ENCODE results near the gene PDE4B. TPM values are rescaled to one million over a fixed set of nuclear protein-coding genes. Genes with fewer than 3 reads are reported as not detected.

PDE4B gene
- total and polyA plus RNA-seq, 2 of the 13 experiments (the other 11 are each of a cell fraction or from before 2014, with no cell fraction given): not detected

DNA sequence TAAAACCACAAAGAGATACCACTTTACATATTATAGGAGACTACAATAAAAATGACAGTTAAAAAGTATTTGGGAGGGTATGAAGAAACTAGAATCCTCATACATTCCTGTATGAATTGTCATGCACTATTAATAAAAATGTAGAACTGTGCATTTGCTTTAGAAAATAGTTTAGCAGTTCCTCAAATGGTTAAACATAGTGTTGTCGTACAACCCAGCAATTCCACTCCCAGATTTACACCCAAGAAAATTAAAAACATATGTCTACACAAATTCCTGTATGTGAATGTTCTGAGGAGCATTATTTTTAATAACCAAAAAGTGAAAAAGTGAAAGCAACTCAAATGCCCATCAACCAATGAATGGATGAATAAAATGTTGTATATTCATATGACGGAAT, 23.1 kb upstream of the PDE4B start:
- ATAC-seq: no peak
- WGBS (ENCODE audit: low lambda C conversion rate): 3% methylated on average over 2 of the region's 2 CpGs
- POLR2A ChIA-PET: no interaction called here

More for the DNA sequence above, 23.1 kb upstream of the PDE4B start:
- intact Hi-C loops (cut with micrococcal nuclease; ENCODE audit: unreplicated experiment) (no loop called here), in situ Hi-C loops (cut with HindIII; ENCODE audit: extremely low pct_ligation_motif_present, low pct_unique_long_range_greater_than_20kb) (no loop called here)
- no peak overlapping the region for H2AFZ ChIP-seq (ENCODE audit: low read length)
- no peaks in the 10 kb centered on the region for H3K9me3 ChIP-seq (ENCODE audit: low read length)
- H3K36me3 ChIP-seq (replicated peaks in 1 of 2; ENCODE audit: control insufficient read depth in 1 of 2, insufficient read depth in 2 of 2, low read length in 2 of 2): no peaks in the 10 kb centered on the region
- BruUV-seq (replicated peaks): no TSS peak
- DNase-seq (ENCODE audit: low spot score) (no peak), FAIRE-seq (no peak)
- no peaks in the 10 kb centered on the region for H4K20me1 ChIP-seq (ENCODE audit: insufficient read depth, low read length)
- H3K4me1 ChIP-seq (ENCODE audit: insufficient read depth, low read length): no peaks in the 10 kb centered on the region
- TF ChIP-seq, protein P1, sequence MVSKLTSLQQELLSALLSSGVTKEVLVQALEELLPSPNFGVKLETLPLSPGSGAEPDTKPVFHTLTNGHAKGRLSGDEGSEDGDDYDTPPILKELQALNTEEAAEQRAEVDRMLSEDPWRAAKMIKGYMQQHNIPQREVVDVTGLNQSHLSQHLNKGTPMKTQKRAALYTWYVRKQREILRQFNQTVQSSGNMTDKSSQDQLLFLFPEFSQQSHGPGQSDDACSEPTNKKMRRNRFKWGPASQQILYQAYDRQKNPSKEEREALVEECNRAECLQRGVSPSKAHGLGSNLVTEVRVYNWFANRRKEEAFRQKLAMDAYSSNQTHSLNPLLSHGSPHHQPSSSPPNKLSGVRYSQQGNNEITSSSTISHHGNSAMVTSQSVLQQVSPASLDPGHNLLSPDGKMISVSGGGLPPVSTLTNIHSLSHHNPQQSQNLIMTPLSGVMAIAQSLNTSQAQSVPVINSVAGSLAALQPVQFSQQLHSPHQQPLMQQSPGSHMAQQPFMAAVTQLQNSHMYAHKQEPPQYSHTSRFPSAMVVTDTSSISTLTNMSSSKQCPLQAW (CRISPR knock-in tag; IDR thresholded peaks at IDR 0.05): no peak
- TF ChIP-seq ZNF557 (CRISPR knock-in tag; IDR thresholded peaks at IDR 0.05) (no peak), CCAR2 (optimal IDR thresholded peaks at IDR 0.05; ENCODE audit: low read depth, low read length) (no peak), THAP9 (CRISPR knock-in tag; IDR thresholded peaks at IDR 0.05; ENCODE audit: borderline replicate concordance) (no peak), ZNF451 (CRISPR knock-in tag; IDR thresholded peaks at IDR 0.05) (no peak), WIZ (CRISPR knock-in tag; IDR thresholded peaks at IDR 0.05) (no peak), TCF7 (IDR thresholded peaks at IDR 0.05; ENCODE audit: low read depth) (no peak), ZNF777 (CRISPR knock-in tag; IDR thresholded peaks at IDR 0.05) (no peak), RAD51 (IDR thresholded peaks at IDR 0.05; ENCODE audit: borderline replicate concordance) (no peak), ARID2 (CRISPR knock-in tag; IDR thresholded peaks at IDR 0.05; ENCODE audit: borderline replicate concordance) (no peak), ZNF652 (CRISPR knock-in tag; IDR thresholded peaks at IDR 0.05; ENCODE audit: borderline replicate concordance, low read depth) (no peak), MBNL3 (CRISPR knock-in tag; conservative IDR thresholded peaks at IDR 0.05) (no peak), RFXANK (CRISPR knock-in tag; IDR thresholded peaks at IDR 0.05) (no peak), ATAD3A (CRISPR knock-in tag; IDR thresholded peaks at IDR 0.05) (no peak), ZNF563 (CRISPR knock-in tag; IDR thresholded peaks at IDR 0.05) (no peak), ASH2L (IDR thresholded peaks at IDR 0.05; ENCODE audit: insufficient read length, low read depth, low read length) (no peak), ZNF713 (CRISPR knock-in tag; IDR thresholded peaks at IDR 0.05) (no peak), ZBTB21 (CRISPR knock-in tag; IDR thresholded peaks at IDR 0.05) (no peak), CREB3 (CRISPR knock-in tag; IDR thresholded peaks at IDR 0.05) (no peak)
- CTCF ChIA-PET (ENCODE audit: low intra/inter-chr PET ratio, low total read pairs): no interaction called here
- no peaks in the 10 kb centered on the region for H3K79me2 ChIP-seq (ENCODE audit: insufficient read depth, low read length)
- H3K27me3 ChIP-seq (ENCODE audit: control insufficient read depth in 1 of 2, insufficient read depth in 2 of 2, low read length in 2 of 2): no peaks in the 10 kb centered on the region
- H3K27ac ChIP-seq (ENCODE audit: extremely low read length, insufficient read depth, low read length): no peak overlapping the region
- no peak overlapping the region for H3K9ac ChIP-seq (ENCODE audit: insufficient read depth, low read depth, low read length)
- no peak overlapping the region for H3K4me3 ChIP-seq (replicated peaks in 1 of 3; ENCODE audit: insufficient read depth in 1 of 3, low read depth in 2 of 3, low read length in 3 of 3)
- no peak overlapping the region for H3K4me2 ChIP-seq (ENCODE audit: low read depth, low read length)

All from HepG2 (cell line).